ENCODE measurements around the gene KICS2. TPM values are rescaled to one million over a fixed set of nuclear protein-coding genes. Genes with fewer than 3 reads are reported as not detected.

The KICS2 gene
- total and polyA plus RNA-seq, 2 donors (not counting 3 experiments of a cell fraction or from before 2014, with no cell fraction given), result 1.6 to 3.2 TPM

DNA sequence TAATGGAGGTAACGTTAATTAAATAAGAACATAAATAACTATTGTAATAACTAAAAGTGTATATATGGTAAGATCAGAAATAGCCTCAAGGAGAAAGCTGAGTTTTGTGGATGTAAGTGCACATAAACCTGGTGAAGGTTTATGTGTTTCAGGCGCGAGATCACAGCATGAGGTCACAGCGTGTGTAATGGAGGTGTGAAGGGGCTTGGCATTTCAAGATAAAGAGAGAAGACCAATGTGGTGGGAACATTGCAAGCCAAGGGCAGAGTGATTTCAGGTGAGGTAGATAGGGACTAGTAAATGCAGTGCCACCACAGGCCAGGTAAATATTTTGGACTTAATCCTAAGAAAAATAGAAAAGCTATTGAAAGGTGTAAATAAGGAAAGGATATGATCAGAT lies 21.7 kb upstream of the KICS2 start:
- Histone ChIP-seq H3K4me2 (ENCODE audit: insufficient read depth, low read length) (no peak overlapping the region), H3K79me2 (ENCODE audit: control insufficient read depth, insufficient read depth, low read length) (no peaks in the 10 kb centered on the region), H3K27ac (ENCODE audit: insufficient read depth, low read depth, low read length) (no peak overlapping the region), H3K4me1 (ENCODE audit: control insufficient read depth, extremely low read depth, insufficient read depth, low read length) (no peaks in the 10 kb centered on the region), H3K9me1 (replicated peaks; ENCODE audit: control insufficient read depth, extremely low read depth, insufficient read depth, low read length) (no peaks in the 10 kb centered on the region), H3K9me3 (replicated peaks; ENCODE audit: control insufficient read depth, insufficient read depth, low read length) (no peaks in the 10 kb centered on the region), H4K20me1 (replicated peaks; ENCODE audit: control insufficient read depth, extremely low read depth, insufficient read depth, low read length) (no peaks in the 10 kb centered on the region), H3K9ac (replicated peaks; ENCODE audit: extremely low read depth, insufficient read depth, low read length) (no peak overlapping the region), H3K27me3 (ENCODE audit: control insufficient read depth in 2 of 2, insufficient read depth in 2 of 2, low read length in 2 of 2) (no peaks in the 10 kb centered on the region), H3K36me3 (ENCODE audit: control insufficient read depth in 2 of 2, extremely low read depth in 1 of 2, insufficient read depth in 2 of 2, low read length in 2 of 2) (no peaks in the 10 kb centered on the region), H2AFZ (ENCODE audit: low read depth, low read length) (no peak overlapping the region), H3K4me3 (replicated peaks in 1 of 3; ENCODE audit: insufficient read depth in 1 of 3, low read depth in 1 of 3, low read length in 3 of 3) (no peak overlapping the region)
- no TSS peak for BruUV-seq (replicated peaks)
- ChIA-PET POLR2A (no interaction called here), CTCF (interaction anchor here (1.1 to 1.4 kb wide), 2 partner anchors 39 to 62 kb away, joined by 3 to 5 read pairs; no protein-coding TSS in a partner anchor)
- dilution Hi-C loops (cut with MboI; ENCODE audit: extremely low pct_ligation_motif_present, low sequenced_read_pairs) (no loop called here), intact Hi-C loops (cut with micrococcal nuclease) (no loop called here)
- no peak for TF ChIP-seq JUN (IDR thresholded peaks at IDR 0.05; ENCODE audit: borderline replicate concordance, insufficient read depth, insufficient read length, low read depth)
- no peak for DNase-seq (ENCODE audit: low read depth, low spot score)
- FAIRE-seq, result no peak

GRCh38 chr12:64240781-64241180 lies 18.7 kb upstream of the KICS2 start:
- no peaks in the 10 kb centered on the region for H3K9me1 ChIP-seq (replicated peaks; ENCODE audit: control insufficient read depth, extremely low read depth, insufficient read depth, low read length)
- intact Hi-C loops (cut with micrococcal nuclease) (no loop called here), dilution Hi-C loops (cut with MboI; ENCODE audit: extremely low pct_ligation_motif_present, low sequenced_read_pairs) (no loop called here)
- no peaks in the 10 kb centered on the region for H3K36me3 ChIP-seq (ENCODE audit: control insufficient read depth in 2 of 2, extremely low read depth in 1 of 2, insufficient read depth in 2 of 2, low read length in 2 of 2)
- no peaks in the 10 kb centered on the region for H3K79me2 ChIP-seq (ENCODE audit: control insufficient read depth, insufficient read depth, low read length)
- POLR2A ChIA-PET, result no interaction called here
- no peak for TF ChIP-seq FOS (IDR thresholded peaks at IDR 0.05; ENCODE audit: borderline replicate concordance, insufficient read depth, low read length)
- TF ChIP-seq CTCF (IDR thresholded peaks at IDR 0.05; ENCODE audit: extremely low read depth in 1 of 2, insufficient read depth in 1 of 2, low read depth in 1 of 2, low read length in 2 of 2), result no peak
- TF ChIP-seq POLR2A (IDR thresholded peaks at IDR 0.05; ENCODE audit: low read depth, low read length), result no peak
- TF ChIP-seq MYC (IDR thresholded peaks at IDR 0.05; ENCODE audit: low read depth, low read length), result no peak
- no peaks in the 10 kb centered on the region for H3K4me1 ChIP-seq (ENCODE audit: control insufficient read depth, extremely low read depth, insufficient read depth, low read length)
- no TSS peak for BruUV-seq (replicated peaks)
- H3K4me3 ChIP-seq (replicated peaks in 1 of 3; ENCODE audit: insufficient read depth in 1 of 3, low read depth in 1 of 3, low read length in 3 of 3), result no peak overlapping the region
- H3K27me3 ChIP-seq (ENCODE audit: control insufficient read depth in 2 of 2, insufficient read depth in 2 of 2, low read length in 2 of 2), result no peaks in the 10 kb centered on the region
- H3K27ac ChIP-seq (ENCODE audit: insufficient read depth, low read depth, low read length), result no peak overlapping the region
- H4K20me1 ChIP-seq (replicated peaks; ENCODE audit: control insufficient read depth, extremely low read depth, insufficient read depth, low read length), result no peaks in the 10 kb centered on the region
- CTCF ChIA-PET, result interaction anchor here (0.7 to 1.3 kb wide), 2 partner anchors 10 to 405 kb away, joined by 3 read pairs; no protein-coding TSS in a partner anchor
- no peak overlapping the region for H2AFZ ChIP-seq (ENCODE audit: low read depth, low read length)
- DNase-seq (ENCODE audit: low read depth, low spot score) (no peak), FAIRE-seq (no peak)
- H3K4me2 ChIP-seq (ENCODE audit: insufficient read depth, low read length), result no peak overlapping the region
- H3K9me3 ChIP-seq (replicated peaks; ENCODE audit: control insufficient read depth, insufficient read depth, low read length), result no peaks in the 10 kb centered on the region
- H3K9ac ChIP-seq (replicated peaks; ENCODE audit: extremely low read depth, insufficient read depth, low read length), result no peak overlapping the region

All from endothelial cell of umbilical vein (primary cell).